ENCODE results near the gene MUC2.

Gene MUC2

GRCh38 chr11:1074244-1075221 lies at the start of gene MUC2:
TSS of gene MUC2 (plus strand) at chr11:1074874.
- no peak for DNase-seq

- DNase-seq: no peak
Measured at GRCh38 chr11:1025410-1026162, 49.1 kb upstream of the MUC2 start.

GRCh38 chr11:1026163-1026450 lies 48.6 kb upstream of the MUC2 start:
- no peak for DNase-seq

GRCh38 chr11:1026641-1027482 lies 47.8 kb upstream of the MUC2 start:
- DNase-seq: no peak

- DNase-seq: no peak
Measured at GRCh38 chr11:1027483-1028290, 47.0 kb upstream of the MUC2 start.

- DNase-seq: no peak
Measured at GRCh38 chr11:1028291-1028540, 46.5 kb upstream of the MUC2 start.

- no peak for DNase-seq
Measured at GRCh38 chr11:1028616-1029015, 46.1 kb upstream of the MUC2 start.

GRCh38 chr11:1029051-1029450 lies 45.6 kb upstream of the MUC2 start:
- DNase-seq: no peak

GRCh38 chr11:1029654-1030053 lies 45.0 kb upstream of the MUC2 start:
- no peak for DNase-seq

GRCh38 chr11:1030086-1030485 lies 44.6 kb upstream of the MUC2 start:
- no peak for DNase-seq

- DNase-seq: no peak
Measured at GRCh38 chr11:1030556-1030955, 44.1 kb upstream of the MUC2 start.

GRCh38 chr11:1031121-1031899 lies 43.4 kb upstream of the MUC2 start:
- no peak for DNase-seq

- DNase-seq: no peak
Measured at GRCh38 chr11:1032310-1032891, 42.3 kb upstream of the MUC2 start.

- DNase-seq: no peak
Measured at GRCh38 chr11:1033016-1033798, 41.5 kb upstream of the MUC2 start.

GRCh38 chr11:1034001-1034400 lies 40.7 kb upstream of the MUC2 start:
- DNase-seq: no peak

- no peak for DNase-seq
Measured at GRCh38 chr11:1034456-1035295, 40.0 kb upstream of the MUC2 start.

- no peak for DNase-seq
Measured at GRCh38 chr11:1035577-1036283, 38.9 kb upstream of the MUC2 start.

GRCh38 chr11:1036303-1036923 lies 38.3 kb upstream of the MUC2 start, which contains the start of gene MUC6:
TSS of gene MUC6 (minus strand) at chr11:1036718. CDS start at chr11:1036655, 63 bp downstream.
- no peak for DNase-seq

All from EL (cell line).